GM12874 (cell line): Measurements from ENCODE around the gene PRCP.

Source experiments
- TF ChIP-seq, protein P1 (sequence below): IDR thresholded peaks from 2 replicates; pipeline ENCODE4 v1.5.1; 2011; ENCODE audit warnings: low read depth, mild to moderate bottlenecking, control low read depth, low read length, moderate library complexity; ENCODE audit not compliant: insufficient read depth

PRCP gene

DNA sequence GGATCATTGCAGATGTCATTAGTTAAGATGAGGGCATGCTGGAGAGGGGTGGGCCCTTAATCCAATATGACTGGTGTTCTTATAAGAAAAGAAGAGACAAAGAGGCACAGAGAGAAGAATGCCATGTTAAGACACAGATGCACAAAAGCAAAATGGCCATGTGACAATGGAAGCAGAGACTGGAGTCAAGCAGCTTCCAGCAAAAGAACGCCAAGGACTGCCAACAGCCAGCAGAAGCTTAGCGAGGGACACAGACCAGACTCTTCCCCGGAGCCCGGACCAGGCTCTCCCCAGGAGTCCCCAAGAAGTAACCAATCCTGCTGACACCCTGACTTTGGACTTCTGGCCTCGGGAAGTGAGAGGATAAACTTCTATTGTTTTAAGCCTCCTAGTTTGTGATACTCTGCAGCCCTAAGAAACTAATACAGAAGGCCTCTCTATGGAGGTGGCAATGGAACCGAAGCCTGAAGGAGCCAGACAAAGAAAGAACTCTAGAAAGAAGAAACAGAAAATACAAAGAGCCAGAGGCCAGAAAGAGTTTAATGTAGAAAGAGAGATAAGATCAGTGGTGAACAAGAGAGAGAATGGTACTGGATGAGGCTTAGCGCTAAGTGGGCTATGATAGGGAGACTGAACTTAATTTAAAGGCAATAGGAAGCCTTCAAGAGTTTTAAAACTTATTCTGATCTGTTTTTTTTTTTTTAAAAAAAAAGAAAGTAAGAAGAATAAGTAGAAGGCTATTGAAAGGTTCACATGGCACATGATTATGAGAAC lies 27.7 kb downstream of the PRCP start:
- TF ChIP-seq, protein P1, sequence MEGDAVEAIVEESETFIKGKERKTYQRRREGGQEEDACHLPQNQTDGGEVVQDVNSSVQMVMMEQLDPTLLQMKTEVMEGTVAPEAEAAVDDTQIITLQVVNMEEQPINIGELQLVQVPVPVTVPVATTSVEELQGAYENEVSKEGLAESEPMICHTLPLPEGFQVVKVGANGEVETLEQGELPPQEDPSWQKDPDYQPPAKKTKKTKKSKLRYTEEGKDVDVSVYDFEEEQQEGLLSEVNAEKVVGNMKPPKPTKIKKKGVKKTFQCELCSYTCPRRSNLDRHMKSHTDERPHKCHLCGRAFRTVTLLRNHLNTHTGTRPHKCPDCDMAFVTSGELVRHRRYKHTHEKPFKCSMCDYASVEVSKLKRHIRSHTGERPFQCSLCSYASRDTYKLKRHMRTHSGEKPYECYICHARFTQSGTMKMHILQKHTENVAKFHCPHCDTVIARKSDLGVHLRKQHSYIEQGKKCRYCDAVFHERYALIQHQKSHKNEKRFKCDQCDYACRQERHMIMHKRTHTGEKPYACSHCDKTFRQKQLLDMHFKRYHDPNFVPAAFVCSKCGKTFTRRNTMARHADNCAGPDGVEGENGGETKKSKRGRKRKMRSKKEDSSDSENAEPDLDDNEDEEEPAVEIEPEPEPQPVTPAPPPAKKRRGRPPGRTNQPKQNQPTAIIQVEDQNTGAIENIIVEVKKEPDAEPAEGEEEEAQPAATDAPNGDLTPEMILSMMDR, result no peak

DNA sequence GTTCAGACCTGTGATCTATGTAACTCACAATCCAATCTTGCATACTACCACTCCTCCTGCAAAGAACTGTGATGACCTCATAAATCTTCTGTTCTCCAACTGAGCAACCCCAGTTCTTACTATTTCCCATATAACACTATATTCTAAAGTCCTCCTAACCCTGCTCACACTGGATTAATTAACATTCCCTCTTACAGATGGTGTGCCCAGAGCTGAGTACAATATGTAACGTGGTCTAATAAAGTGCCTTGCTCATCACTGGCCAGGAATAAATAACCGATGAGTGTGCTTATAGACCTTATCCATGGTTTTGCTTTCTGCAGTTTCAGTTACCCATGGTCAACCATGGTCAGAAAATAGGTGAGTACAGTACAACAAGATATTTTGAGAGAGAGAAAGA lies 28.6 kb downstream of the PRCP start:
- TF ChIP-seq, protein P1, result no peak

DNA sequence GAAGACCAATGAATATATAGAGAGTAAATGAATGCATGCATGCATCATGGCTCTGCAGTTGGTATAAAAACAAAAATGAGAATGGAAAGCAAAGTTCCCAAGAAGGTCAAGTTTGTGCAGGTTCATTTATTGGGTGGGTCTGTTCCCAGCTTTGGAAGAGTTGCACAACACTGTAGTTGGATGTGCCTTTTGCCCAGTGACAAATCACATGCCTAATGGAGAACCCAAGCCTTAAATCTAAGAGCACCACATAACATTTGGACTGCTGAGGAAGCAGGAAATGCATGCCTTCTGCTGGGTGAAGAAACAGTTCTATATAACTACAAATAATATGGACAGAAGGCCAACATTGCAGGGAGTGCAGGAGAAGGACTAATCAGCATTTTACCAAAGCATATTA lies 30.6 kb downstream of the PRCP start:
- TF ChIP-seq, protein P1, result no peak

DNA sequence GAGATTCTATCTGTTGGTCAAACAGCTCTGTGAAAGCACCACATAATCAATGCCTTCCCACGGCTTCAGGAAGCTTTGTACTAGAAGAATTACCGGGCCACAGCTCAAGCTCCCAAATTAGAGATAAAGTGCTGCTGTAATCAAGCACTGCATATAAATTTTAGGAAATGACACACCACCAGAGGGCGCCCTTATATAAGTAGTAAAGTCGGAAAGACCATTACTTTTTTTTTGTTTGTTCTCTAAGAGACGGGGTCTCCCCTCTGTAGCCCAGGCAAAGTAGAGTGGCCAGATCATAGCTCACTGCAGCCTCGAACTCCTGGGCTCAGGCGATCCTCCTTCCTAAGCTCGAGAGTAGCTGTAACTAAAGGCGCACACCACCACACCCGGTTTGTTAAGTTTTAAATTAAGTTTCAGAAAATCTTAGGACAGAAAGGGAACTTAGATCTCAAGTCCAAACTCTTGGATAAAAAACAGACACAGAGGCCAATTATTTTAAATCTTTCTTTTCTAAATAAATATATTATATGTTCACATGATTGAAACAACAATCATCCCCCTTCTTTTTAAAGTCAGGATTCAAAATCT lies 32.6 kb downstream of the PRCP start:
- TF ChIP-seq, protein P1, result peak; percentile 45

DNA sequence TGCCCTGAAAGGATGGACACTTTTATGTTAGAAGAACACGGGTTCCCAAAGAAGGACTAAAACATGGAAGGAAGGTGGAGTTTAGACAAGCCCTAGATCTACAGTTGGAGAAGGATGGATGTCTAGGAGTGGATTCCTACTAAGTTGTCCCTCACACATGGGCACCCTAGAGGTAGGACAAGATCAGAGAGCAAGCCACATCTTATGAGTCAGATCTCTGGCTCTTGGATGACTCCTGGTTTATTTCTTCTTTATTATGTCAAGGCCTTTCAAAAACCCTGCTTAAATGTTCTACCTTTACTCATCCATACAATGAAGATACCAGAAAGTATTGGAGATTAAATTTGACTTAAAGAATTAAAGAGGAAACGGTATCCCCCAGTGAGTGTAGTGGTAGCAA lies 34.4 kb downstream of the PRCP start:
- TF ChIP-seq, protein P1, result no peak

DNA sequence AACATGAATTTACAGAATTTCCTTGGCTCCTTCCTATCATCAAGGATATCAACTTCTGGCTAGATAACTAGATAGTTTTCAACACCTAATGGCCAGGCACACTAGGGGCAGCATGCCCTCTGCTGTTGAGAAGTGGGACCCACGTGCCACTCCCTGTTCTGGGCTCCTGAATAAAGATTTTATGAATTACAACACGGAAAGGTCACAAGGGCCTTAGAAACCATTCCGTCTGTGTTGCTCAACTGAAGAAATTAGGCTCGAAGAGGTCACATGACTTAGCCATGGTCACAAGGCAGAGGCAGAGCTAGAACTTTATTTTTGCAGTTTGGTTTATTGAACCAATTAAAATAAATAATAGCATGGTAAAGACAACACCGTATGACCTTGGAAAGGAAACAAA lies 36.0 kb downstream of the PRCP start:
- TF ChIP-seq, protein P1, result peak; percentile 54; the same call in 1 of the 2 replicates

DNA sequence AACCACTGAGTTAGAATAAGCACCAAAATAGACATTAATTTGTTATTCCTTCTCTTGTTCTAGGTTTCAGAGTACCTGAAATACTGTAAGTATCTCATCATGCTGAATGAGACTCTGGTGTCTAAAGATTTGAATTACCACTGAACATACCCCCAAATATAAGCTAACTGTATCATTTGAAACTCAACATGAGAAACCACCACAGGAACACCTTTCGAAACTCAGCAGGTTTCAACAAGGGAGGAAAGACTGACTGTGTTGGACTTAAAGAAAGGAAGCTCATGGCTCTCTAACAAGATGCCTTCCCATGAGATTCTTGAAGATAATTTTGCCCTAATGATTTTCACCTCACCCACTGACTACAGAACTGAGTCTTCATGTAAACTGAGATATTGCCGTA lies 37.0 kb downstream of the PRCP start:
- TF ChIP-seq, protein P1, result no peak
